SHP77 (cell line): ENCODE data around the gene HSD3B7.

ENCODE experiments used
- DNase-seq, 2 experiments: peaks; one replicate each; lab custom pipeline; 2025; lab: John Stamatoyannopoulos, UW

The HSD3B7 gene

DNA sequence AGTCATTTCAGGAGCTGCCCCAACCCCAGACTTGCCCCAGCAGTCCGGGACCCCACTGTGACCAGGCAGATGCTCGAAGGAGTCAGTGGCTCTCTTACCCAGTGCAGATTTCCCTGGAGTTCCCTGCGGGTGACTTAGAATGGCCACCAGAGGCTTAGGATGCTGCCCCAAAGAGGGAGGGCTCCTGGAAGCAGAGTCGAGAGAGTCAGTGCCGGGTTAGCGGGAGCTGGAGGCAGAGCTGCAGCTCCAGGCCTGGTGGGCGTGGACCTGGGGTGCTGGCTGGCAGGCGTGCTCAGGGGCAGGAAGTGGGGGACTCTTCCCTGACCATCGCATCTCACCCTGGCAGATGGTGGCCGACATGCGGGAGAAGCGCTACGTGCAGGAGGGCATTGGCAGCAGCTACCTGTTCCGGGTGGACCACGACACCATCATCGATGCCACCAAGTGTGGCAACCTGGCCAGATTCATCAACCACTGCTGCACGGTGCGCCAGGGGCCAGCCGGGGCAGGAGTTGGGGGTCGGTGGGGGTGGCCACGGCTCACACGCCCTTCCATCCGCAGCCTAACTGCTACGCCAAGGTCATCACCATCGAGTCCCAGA lies 1.6 kb upstream of the HSD3B7 start:
- DNase-seq, result no peak

DNA sequence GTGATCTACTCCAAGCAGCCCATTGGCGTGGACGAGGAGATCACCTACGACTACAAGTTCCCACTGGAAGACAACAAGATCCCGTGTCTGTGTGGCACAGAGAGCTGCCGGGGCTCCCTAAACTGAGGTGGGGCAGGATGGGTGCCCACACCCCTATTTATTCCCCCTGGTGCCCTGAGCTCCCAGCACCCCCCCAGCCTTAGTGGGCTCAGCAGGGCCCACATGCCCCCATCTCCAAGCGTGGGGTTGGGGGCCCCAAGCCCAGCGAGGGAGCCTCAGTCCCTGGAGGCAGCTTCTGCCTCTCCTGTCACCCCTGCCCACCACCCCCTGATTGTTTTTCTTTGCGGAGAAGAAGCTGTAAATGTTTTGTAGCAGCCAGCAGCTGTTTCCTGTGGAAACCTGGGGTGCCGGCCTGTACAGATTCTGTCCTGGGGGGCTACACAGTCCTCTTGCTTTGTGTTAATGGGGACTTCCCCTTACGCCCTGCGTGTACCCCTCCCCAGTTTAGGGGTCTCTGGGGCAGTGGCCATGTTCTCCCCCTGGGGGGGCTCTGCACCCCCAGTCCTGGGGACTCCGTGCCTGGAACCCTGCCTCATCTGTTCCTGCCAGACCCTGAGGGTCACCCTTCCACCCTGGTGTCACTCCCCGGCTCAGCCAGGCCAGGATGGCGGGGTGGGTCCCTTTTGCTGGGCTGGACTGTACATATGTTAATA lies 953 bp upstream of the HSD3B7 start:
- no peak for DNase-seq

DNA sequence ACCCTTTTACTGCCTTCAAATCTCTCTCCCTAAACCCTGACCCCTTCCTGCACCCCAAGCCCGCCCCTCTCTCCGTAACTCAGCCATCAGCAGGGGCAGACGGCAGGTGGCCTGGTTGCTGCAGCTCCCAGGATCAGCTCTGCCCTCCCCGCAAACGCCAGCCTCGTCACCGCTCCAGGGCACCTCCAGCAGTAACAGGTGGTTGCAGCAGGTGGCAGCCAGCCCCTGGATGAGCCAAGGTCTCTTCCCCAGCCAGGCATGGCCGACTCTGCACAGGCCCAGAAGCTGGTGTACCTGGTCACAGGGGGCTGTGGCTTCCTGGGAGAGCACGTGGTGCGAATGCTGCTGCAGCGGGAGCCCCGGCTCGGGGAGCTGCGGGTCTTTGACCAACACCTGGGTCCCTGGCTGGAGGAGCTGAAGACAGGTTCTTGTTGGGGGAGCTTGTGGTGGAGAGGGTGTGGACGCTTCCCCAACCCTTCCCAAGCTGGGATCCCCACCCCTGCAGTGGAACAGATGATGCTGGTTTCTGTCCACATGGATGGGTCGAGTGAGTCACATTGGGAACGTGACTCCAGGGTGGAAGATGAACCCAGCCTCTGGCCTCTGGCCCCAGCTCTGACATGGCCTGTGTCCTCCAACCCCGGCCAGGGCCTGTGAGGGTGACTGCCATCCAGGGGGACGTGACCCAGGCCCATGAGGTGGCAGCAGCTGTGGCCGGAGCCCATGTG lies 558 bp downstream of the HSD3B7 start:
- peak; percentile 74 to 87 for DNase-seq

- no peak for DNase-seq
These were observed 1.4 kb downstream of the HSD3B7 start for GRCh38 chr16:30986129-30986991.

- DNase-seq, result no peak
These were observed 2.7 kb downstream of the HSD3B7 start for GRCh38 chr16:30987581-30988190.

DNA sequence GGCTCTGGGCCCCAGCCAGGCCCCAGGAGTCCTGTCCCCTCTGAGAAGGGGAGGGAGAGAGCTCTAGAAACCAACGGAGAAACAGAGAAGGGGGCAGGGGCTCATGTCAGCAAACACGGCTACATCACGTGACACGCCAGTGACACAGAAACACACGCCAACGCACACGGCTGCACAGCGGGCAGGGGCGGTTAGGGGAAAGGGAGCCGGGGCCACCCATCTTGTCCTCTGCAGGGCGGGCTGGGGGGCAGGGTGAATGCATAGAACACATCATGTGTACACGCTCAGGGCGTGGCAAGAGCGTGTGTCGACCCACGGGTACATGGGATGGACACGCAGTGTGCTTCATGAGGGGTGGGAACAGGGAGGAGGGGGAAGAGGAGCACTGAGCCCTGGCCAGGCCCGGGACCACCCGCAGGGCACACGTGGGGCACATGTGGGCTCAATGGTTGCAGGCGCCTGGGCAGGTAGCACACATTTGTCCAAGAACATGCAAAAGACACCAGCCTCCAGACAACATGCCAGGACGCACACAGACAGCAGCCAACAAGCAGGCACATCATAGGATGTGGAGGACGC lies 4.6 kb downstream of the HSD3B7 start:
- no peak for DNase-seq

- DNase-seq, result no peak
These were observed 5.1 kb downstream of the HSD3B7 start for GRCh38 chr16:30990105-30990504.

- no peak for DNase-seq
These were observed 6.0 kb downstream of the HSD3B7 start for GRCh38 chr16:30991052-30991451.

- DNase-seq, result no peak
These were observed 7.3 kb downstream of the HSD3B7 start for GRCh38 chr16:30992276-30992780.

- DNase-seq, result no peak
These were observed 8.2 kb downstream of the HSD3B7 start for GRCh38 chr16:30992931-30993816.

- no peak for DNase-seq
These were observed 10.9 kb downstream of the HSD3B7 start for GRCh38 chr16:30995927-30996323.

DNA sequence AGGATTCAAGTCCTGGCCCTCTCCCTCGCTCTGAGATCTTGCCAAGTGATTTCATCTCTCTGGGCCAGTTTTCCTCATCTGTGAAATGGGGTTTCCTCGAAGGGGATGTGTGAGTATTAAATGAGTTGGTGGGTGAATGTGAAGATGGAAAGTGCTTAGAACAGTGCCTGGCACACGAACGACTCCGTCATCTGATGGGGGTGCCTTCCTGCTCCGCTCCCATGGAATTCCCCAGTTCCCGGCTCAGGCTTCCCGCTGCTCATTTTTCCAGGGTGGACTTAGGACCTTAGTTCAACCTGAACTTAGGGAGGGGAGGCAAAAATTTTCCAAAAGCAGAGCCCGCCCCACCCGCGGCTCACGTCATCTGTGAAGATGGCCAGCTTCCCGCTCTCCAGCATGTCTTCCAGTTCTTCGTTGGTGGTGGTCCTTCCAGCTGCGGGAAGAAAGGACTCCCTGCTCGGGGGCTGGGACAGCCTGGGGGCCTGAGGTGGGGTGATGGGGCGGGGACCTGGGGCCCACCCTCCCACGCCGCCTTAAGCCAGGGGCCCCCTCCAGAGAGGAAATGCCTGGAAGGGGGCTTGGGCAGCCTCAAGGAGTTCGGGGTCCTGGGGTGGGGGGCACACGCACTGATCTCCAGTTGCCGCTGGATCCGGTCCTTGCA lies 11.4 kb downstream of the HSD3B7 start:
- no peak for DNase-seq

- DNase-seq, result peak; percentile 22 to 32
These were observed 12.1 kb downstream of the HSD3B7 start for GRCh38 chr16:30996985-30997724.

GRCh38 chr16:30997725-30998711 lies 13.0 kb downstream of the HSD3B7 start:
- DNase-seq, result no peak

DNA sequence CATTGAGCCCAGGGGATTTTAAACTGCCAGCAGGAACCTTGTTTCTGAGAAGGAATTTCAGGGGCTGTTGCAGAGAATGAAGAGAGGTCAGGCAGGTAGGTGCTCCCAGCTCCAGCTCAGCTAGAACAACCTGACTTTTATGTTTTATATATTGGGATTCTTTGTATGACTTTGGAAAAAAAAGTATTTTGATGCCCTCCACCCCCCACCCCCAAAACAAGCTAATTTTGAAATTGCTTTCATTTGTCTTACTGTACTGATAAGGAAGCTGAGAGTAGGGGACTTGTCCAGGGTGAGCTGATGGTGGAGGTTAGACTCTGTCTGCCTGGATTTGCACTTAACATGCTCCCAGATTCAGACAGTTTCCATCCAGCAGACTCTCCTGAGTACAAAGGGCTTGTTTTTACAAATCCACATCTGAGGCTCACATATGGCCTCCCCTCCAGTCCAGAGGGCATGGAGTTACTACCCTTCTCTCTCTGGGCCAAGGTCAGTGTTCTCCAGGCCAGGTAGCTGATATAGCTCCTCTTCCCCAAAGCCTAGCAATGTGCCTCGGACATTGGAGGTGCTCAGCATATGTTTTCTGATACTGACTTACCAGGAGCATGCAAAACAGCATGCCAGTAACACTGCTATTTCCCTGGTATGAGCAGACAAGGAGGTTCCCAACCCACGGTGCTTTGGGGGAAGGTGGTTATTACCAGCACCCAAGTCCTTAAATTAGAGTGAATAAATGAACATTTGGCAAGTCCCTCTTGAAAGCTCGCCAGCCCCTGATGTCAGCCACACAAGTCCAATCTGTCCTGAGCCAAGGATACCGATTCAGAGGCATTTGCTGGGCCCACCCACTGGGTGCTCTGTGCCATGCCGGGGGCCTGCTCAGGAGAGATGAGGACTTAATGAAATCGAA lies 14.1 kb downstream of the HSD3B7 start:
- DNase-seq, result no peak

- no peak for DNase-seq
These were observed 15.8 kb downstream of the HSD3B7 start for GRCh38 chr16:31000671-31001382.
